Stomach smooth muscle (tissue), 2 donors: ENCODE data around the gene CAMK2D.

Experiments
- H3K27ac ChIP-seq: one replicate; pipeline ENCODE4 v1.7.0; 2013; ENCODE audit warnings: mild to moderate bottlenecking, low read length, inconsistent platforms
- H3K27me3 ChIP-seq, 2 donors: one replicate each; pipeline ENCODE4 v1.7.0; 2013; ENCODE audit warnings: low read length in 2 of 2; ENCODE audit not compliant: insufficient read depth in 2 of 2, control insufficient read depth in 1 of 2
- H3K36me3 ChIP-seq, 2 donors: one replicate each; pipeline ENCODE4 v1.7.0; 2013; ENCODE audit warnings: low read length in 2 of 2; ENCODE audit not compliant: control insufficient read depth in 2 of 2, insufficient read depth in 2 of 2
- H3K4me1 ChIP-seq: one replicate; pipeline ENCODE4 v1.7.0; 2013; ENCODE audit warnings: low read length; ENCODE audit not compliant: control insufficient read depth, insufficient read depth
- H3K4me3 ChIP-seq, 2 donors: one replicate each; pipeline ENCODE4 v1.7.0; 2013; ENCODE audit warnings: low read length in 2 of 2
- H3K9ac ChIP-seq, 2 donors: one replicate each; pipeline ENCODE4 v1.7.0; 2013; ENCODE audit warnings: low read length in 2 of 2, mild to moderate bottlenecking in 1 of 2
- H3K9me3 ChIP-seq, 2 donors: one replicate each; pipeline ENCODE4 v1.7.0; 2013; ENCODE audit warnings: low read length in 2 of 2; ENCODE audit not compliant: control insufficient read depth in 2 of 2
- donor health status: healthy.
- donor health status: Pancreatic carcinoma.

The CAMK2D gene

GRCh38 chr4:113405874-113406722 lies 355.4 kb downstream of the CAMK2D start:
- Histone ChIP-seq H3K36me3 (no peaks in the 10 kb centered on the region), H3K27ac (no peak overlapping the region), H3K27me3 (no peaks in the 10 kb centered on the region), H3K4me1 (no peaks in the 10 kb centered on the region), H3K9ac (no peak overlapping the region), H3K4me3 (no peak overlapping the region), H3K9me3 (no peaks in the 10 kb centered on the region)

- Histone ChIP-seq H3K9ac (no peak overlapping the region), H3K9me3 (no peaks in the 10 kb centered on the region), H3K27ac (no peak overlapping the region), H3K4me3 (no peak overlapping the region), H3K4me1 (no peaks in the 10 kb centered on the region), H3K36me3 (no peaks in the 10 kb centered on the region), H3K27me3 (no peaks in the 10 kb centered on the region)
Observed at GRCh38 chr4:113404841-113405240, 356.7 kb downstream of the CAMK2D start.

DNA sequence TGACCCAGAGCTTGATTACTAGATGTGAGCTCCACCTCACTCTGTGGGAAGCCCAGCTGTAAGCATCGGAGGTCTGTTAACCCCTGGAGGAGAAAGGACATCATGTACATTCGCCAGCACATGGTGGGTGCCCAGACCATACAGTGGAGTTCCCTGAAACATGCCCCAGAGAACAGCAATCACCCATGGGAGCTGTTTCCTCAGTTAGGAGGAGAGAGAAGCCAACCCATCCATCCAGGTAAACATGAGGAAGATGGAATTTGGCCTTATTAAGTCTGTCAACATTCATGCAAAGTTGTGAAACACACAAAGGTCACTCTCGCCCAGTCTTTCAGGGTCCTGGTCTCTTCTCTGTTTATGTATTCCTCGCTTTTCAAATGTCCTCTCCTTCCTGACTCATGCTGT lies 357.4 kb downstream of the CAMK2D start:
- H3K9ac ChIP-seq, result no peak overlapping the region
- no peaks in the 10 kb centered on the region for H3K4me1 ChIP-seq
- no peaks in the 10 kb centered on the region for H3K9me3 ChIP-seq
- H3K36me3 ChIP-seq, result no peaks in the 10 kb centered on the region
- no peak overlapping the region for H3K4me3 ChIP-seq
- H3K27ac ChIP-seq, result no peak overlapping the region
- H3K27me3 ChIP-seq, result no peaks in the 10 kb centered on the region
